GM21717 (cell line): ENCODE measurements around the gene ST3GAL2.
"Not testable (repeated sequence)": the region's sequence is repeated elsewhere in the genome, so short reads cannot be mapped to it uniquely, and the experiment has no call there.

Source experiments
- ATAC-seq: cut with Tn5 transposase; IDR thresholded peaks from one replicate; pipeline ENCODE4 v1.9.1; 2021; ENCODE audit warnings: mild to moderate bottlenecking, moderate library complexity; ENCODE audit not compliant: unreplicated experiment

ST3GAL2 gene

GRCh38 chr16:70418274-70418992, 20.5 kb downstream of the ST3GAL2 start:
- no peak for ATAC-seq

DNA sequence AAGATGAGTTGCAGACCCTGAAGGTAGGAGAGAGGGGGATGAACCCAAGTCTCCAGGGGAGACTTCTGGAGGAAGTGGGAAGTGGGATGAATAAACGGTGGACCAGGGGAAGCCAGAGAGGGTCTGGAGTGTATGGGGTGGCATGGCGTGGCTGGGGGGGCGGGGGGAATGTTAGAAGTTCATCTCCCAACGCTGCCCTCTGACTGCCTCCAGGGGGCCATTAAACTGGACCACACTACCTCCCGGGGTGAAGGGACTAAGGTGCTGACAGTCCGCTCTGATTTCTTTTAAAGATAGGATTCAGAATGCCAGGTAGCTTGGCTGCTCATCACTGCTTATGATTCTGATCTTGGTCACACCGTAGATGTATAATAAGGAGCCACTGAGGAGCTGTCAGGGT, 21.2 kb downstream of the ST3GAL2 start:
- no peak for ATAC-seq

DNA sequence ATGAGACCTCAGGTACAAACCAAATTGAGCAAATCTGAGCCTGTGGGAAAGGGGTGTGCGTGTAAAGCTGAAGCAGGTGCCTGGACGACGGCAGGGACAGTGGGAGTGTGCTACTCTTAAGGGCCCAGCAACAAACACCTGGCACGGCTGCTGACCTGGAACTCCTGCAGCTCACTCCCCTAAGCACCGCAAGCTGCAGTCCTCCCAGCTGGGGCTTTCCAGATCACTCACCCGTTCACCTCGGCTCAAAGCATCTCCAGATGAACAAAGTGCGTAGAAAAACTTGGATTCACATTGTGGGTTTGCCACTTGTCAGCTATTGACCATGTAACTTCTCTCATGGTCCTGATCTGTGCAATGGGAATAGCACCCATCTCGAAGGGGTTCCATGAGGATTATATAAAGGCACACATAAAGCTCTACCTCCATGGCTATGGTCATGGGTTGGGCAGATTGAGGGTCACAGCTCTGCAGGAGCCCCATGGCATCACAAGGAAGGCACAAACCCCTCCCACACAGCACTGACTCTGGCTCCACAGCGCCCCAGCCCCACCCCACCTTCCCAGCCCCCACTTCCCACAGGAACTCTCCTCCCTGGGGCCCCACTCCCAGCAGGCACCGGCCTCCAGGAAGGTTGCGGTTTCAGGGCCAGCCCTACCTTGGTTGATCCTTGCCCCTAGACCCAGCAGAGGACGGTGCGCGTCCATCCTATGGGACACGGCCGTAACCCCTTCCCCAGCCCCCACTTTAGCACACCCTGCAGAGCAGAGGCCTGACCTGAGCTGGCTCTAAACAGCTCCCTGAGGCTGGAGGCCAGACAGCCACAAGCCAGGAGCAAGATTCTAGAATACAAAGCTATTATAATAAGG, 21.9 kb downstream of the ST3GAL2 start:
- ATAC-seq, result peak; percentile 88

DNA sequence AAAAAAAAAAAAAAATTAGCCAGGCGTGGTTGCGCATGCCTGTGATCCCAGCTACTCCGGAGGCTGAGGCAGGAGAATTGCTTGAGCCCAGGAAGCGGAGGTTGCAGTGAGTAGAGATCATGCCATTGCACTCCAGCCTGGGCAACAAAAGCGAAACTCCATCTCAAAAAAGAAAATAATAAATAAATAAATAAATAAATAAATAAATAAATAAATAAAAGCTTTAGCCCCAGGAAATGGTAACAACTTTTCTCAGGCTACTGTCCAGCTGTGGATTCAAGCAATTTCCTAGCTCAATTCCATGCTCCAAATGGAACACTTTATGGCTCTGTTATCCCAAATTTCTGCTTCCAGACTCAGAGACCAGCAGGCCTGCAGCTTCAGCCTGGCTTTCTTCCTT, 25.3 kb downstream of the ST3GAL2 start:
- not testable (repeated sequence) for ATAC-seq

- ATAC-seq, result no peak
These were observed 26.5 kb downstream of the ST3GAL2 start for GRCh38 chr16:70412385-70412784.

GRCh38 chr16:70410734-70411133, 28.2 kb downstream of the ST3GAL2 start:
- no peak for ATAC-seq

DNA sequence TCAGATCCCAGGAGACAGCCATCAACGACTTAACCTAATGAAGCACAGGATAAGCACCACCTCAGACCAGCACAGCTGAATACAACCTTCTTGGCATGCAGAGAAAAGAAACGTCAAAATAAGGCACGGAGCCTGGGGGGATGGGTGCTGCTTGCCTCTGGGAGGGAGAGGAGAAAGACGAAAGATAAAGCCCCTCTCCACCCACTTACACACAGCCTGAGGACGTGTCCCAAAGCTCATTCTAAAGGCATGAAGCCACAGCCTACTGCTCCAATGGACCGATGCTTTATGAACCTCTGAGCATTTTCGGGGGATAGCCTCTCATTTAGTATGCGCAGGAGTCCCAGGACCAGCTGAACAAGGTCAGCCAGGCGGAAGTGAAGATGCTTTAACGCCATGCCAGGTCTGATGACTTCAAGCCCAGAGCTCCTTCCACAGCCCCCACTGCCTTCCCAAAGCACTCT, 31.1 kb downstream of the ST3GAL2 start:
- ATAC-seq, result no peak

DNA sequence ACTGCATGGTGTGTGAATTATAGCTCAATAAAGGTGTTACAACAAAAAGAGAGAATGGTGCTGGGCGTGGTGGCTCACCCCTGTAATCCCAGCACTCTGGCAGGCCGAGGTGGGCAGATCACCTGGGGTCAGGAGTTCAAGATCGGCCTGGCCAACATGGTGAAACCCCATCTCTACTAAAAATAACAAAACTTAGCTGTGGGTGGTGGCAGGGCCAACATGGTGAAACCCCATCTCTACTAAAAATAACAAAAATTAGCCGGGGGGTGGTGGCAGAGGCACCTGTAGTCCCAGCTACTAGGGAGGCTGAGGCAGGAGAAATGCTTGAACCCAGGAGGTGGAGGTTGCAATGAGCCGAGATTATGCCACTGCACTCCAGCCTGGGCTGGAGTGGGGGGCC, 32.8 kb downstream of the ST3GAL2 start:
- ATAC-seq, result not testable (repeated sequence)

GRCh38 chr16:70402916-70403659, 35.8 kb downstream of the ST3GAL2 start:
- ATAC-seq, result no peak

GRCh38 chr16:70399951-70400350, 38.9 kb downstream of the ST3GAL2 start:
- no peak for ATAC-seq

GRCh38 chr16:70399381-70399780, 39.5 kb downstream of the ST3GAL2 start:
- ATAC-seq, result no peak

DNA sequence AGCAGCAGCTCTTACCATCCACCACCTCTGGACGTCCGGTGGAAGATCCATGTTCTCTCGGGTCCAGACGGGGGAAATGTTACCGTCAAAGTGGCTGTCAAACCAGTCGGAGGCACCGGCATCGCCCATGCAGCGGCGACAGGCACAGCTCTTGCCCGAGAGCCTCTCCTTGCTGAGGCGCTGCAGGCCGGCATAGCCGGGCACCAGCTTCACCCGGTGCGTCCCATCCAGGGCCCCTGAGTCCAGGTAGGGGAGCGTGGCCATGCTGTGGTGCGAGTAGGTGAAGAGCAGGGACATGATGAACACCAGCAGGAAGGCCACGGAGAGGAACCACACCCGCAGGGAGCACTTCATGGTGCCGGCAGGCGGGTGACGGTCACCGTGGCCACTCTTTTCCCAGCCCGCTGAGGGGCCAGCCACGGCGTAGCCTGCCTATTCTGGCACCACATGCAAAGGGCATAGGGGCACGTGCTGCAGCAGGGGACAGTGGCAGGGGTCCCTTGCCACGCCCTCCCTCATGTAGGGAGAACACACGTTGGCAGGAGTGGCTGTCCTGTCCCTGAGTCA, 40.6 kb downstream of the ST3GAL2 start:
- ATAC-seq, result no peak

DNA sequence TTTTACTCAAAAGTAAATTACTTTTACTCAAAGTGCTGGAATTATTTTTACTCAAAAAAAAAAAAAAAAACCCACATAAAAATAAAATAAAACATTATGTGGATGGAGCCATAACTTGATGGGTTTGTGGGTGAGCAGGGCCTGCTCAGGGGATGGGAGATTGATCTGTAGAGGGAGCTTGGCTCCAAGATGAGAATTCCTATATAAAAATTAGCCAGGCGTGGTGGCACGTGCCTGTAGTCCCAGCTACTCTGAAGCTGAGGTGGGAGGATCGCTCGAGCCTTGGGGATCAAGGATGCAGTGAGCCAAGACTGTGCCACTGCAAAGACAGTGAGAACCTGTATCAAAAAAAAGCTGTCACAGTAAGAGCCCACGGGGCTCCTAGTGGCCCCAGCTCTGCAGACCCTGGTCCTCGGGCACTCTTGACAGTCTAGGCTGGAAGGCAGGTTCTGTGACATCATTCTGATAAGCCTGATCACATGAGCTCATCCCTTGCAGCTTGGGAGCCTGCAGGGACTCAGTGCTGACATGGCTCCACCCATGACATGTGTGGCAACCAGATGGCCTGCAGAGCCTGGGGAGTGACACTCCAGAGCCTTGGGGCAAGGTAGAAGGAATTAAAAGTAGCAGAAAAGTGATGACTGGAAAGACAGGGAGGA, 42.5 kb downstream of the ST3GAL2 start:
- no peak for ATAC-seq

GRCh38 chr16:70395345-70395901, 43.5 kb downstream of the ST3GAL2 start:
- peak; percentile 47 for ATAC-seq

DNA sequence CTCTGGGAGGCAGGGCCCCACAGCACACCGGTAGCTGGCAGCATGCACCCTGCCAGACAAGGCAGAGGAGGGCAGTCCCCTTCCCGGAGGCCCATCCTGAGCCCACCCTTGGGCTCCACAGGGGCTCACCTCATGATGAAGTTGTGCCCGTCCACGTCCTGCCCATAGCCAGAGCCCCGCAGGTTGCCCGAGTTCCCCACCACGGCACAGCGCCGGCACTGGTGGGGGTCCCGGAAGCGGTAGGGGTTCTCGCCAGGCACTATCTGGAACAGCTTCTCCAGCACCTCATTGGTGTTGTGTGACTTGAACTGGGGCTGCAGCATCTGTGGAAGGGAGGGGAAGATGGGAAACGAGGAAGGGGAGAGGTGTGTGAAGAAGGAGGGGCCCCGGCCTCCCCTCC, 44.0 kb downstream of the ST3GAL2 start:
- no peak for ATAC-seq

GRCh38 chr16:70393662-70394061, 45.2 kb downstream of the ST3GAL2 start:
- ATAC-seq, result no peak

DNA sequence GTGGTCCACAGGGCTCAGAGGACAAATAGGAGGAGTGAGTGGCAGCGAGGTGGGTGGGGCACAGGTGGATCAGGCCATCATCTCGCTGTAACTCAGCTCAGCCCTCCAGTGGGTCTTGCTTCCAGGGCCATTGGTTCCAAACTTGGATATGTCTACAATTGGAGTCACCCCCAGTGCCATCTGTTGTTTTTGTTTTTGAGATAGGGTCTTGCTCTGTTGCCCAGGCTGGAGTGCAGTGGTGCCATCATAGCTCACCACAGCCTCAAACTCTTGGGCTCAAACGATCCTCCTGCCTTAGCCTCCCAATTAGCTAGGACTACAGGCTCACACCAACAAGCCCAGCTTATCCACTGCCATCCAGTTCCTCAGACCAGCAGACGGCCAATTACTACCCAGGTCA, 46.3 kb downstream of the ST3GAL2 start:
- no peak for ATAC-seq

DNA sequence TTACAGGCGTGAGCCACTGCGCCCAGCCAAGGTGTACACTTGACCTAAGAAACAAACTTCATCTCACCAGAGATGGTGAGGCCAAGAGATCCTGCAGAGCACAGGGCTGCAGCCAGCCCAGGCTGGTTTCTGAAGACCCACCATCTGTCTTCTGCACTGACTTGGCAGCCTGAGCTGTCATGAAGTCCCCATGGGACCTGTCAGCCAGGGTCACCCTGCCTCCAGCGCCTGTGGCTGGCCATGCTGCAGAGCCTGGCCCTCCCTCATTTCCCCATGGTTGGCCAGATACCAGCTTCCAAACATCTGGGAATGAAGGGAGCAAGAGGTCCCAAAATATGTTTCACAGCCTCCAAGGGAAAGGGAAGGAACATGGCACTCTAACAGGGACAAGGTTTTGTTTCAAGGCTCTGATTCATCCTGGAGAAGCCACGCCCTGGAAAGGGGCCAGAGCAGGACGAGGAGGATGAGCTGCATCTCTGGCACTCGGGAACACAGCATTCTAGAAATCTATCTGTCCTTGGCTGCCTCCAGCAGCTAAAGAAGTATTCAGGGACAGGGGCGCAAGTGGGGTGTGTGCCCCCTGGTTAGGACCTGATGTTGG, 46.9 kb downstream of the ST3GAL2 start:
- no peak for ATAC-seq

DNA sequence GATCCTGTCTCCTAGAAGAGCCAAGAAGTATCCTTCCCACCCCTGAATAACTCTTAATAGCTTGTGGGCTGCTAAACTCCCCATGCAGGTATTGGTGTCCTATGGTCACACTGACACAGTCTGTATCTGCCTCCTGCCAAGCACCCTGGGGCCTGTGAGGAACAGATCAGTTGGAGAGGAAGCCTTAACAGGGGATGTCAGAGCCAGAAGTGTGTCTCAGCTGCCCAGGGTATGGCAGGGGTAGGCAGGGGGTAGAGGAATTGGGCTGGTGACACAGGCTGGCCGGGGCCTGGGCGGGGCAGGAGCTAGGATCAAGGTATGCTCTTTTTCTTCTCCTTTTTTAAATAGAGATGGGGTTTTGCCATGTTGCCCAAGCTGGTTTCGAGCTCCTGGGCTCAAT, 47.5 kb downstream of the ST3GAL2 start:
- ATAC-seq, result no peak

- ATAC-seq, result no peak
These were observed 48.1 kb downstream of the ST3GAL2 start for GRCh38 chr16:70390774-70391173.
